GM12875 (cell line): ENCODE measurements around the gene SCN3B.
"Not testable (repeated sequence)": the region's sequence is repeated elsewhere in the genome, so short reads cannot be mapped to it uniquely, and the experiment has no call there.

ENCODE experiments used
- H3K4me3 ChIP-seq: one replicate; pipeline ENCODE4 v1.5.1; 2011; ENCODE audit warnings: low read depth, low read length, control low read depth
- TF ChIP-seq, protein P1 (sequence below): IDR thresholded peaks from 2 replicates; pipeline ENCODE4 v1.5.1; 2011; ENCODE audit warnings: low read depth, mild to moderate bottlenecking, control low read depth, inconsistent platforms, low read length, moderate library complexity, borderline replicate concordance; ENCODE audit not compliant: insufficient read depth

SCN3B gene

DNA sequence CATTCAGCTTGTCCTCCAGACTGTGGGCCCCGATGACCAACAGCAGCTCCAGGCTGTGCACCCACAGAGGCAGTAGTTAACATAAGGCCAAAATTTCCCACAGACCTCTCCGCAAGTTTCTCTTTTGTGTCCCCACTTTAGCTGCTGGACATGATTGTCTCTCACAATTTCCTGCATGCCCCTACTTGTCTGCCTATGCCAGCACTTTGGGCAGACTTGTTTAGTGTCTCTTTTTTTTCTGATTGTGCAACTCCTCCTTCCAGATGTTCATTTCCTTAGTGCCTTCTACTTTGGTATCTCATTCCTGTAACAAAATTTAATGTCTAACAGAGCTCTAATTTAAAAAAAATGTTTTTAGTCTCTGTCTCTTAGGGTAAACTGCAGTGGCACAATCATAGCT lies 23.8 kb upstream of the SCN3B start:
- TF ChIP-seq, protein P1, sequence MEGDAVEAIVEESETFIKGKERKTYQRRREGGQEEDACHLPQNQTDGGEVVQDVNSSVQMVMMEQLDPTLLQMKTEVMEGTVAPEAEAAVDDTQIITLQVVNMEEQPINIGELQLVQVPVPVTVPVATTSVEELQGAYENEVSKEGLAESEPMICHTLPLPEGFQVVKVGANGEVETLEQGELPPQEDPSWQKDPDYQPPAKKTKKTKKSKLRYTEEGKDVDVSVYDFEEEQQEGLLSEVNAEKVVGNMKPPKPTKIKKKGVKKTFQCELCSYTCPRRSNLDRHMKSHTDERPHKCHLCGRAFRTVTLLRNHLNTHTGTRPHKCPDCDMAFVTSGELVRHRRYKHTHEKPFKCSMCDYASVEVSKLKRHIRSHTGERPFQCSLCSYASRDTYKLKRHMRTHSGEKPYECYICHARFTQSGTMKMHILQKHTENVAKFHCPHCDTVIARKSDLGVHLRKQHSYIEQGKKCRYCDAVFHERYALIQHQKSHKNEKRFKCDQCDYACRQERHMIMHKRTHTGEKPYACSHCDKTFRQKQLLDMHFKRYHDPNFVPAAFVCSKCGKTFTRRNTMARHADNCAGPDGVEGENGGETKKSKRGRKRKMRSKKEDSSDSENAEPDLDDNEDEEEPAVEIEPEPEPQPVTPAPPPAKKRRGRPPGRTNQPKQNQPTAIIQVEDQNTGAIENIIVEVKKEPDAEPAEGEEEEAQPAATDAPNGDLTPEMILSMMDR = no peak
- H3K4me3 ChIP-seq = no peak overlapping the region

DNA sequence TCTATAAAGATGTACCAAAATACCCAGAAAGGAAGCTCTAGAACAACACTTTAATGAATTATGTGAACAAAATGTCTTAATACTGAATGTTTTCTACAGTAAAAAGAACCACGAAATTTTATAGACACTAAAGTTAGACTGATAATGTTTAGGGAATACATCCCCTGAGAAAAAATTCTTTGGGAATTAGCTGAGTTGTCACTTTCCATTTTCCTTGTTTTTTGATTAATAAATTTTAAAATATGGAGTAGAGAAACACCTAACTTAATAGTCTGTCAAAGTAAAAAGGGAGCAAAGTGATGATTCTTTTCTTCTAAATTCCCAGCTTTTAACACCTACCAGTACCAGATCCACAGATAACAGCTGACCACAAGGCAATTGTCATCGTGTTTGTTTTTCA lies 23.1 kb upstream of the SCN3B start:
- TF ChIP-seq, protein P1 = no peak
- H3K4me3 ChIP-seq = no peak overlapping the region

DNA sequence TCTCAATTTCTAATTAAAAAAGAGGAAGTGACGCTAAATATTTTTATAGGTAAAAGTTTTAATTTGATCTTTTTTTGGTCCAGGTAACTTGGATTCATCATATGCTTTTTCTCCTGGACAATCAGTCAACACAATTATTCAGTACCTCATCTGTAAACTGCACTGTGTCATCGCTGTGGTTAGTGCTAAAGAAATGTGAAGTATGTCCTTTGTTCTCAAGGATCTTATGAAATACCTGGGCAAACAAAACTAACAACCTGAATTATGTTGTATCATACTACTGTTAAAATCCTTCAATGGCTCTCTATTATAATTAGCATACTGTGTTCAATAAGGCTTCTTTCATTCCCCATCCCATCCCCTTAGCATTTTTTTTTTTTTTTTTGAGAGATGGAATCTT lies 19.9 kb upstream of the SCN3B start:
- TF ChIP-seq, protein P1 = no peak
- no peak overlapping the region for H3K4me3 ChIP-seq

DNA sequence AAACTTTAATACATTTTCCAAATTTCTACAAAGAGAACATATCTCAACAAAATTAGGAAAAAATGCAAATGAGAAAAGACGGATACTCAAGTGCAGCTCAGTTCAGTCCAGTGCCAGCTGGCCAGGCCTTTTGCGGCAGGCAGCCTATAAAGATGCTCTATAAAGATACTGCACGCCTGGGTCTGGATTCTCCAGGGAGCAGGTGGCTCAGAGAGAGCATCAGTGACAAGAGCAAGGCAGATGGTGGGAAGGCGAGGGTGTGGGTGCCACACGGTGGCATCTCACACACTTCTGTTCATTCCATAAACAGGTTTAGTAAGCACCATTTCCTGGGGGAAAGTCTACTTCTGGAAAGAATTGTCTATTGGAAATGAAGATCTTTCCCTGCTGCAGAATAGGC lies 18.1 kb upstream of the SCN3B start:
- no peak overlapping the region for H3K4me3 ChIP-seq
- TF ChIP-seq, protein P1 = no peak

DNA sequence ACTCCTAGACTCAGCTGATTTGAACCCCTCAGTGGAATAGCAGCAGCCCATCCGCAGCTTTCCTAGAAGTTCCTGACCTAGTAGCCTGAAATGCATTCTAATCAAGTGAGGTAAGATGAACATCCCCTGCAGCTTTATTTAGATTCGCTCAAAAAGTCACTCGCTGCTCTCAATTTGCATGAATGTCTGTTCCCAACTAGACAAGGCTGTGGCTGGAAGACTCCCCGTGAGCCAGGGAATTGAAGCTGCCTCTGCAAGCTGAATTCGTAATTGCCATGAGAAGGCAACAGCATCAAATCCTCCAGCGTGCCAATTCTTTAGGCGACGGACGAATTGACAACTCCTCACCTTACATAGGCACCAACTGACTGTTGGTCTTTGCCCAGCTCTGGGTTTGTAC lies 17.1 kb upstream of the SCN3B start:
- TF ChIP-seq, protein P1 = no peak
- no peak overlapping the region for H3K4me3 ChIP-seq

DNA sequence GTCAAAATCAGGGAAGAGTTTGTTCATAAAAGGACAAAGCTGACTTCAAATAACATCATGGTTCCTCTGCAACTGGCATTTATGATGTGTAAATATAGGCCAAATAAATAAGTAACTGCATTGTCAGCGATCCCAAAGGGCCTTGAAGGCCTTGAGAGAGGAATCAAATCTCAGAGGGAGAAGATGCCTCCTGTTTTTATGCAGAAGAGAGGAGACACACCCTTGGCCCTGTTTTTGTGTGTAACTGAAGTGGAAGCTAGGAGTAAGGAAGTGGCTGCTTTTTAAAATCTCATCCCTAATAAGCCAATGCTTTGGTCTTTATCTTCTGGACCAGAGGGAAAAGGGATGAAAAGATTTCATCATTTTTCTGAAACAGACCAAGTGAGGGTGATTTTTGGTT lies 15.7 kb upstream of the SCN3B start:
- TF ChIP-seq, protein P1 = no peak
- no peak overlapping the region for H3K4me3 ChIP-seq

DNA sequence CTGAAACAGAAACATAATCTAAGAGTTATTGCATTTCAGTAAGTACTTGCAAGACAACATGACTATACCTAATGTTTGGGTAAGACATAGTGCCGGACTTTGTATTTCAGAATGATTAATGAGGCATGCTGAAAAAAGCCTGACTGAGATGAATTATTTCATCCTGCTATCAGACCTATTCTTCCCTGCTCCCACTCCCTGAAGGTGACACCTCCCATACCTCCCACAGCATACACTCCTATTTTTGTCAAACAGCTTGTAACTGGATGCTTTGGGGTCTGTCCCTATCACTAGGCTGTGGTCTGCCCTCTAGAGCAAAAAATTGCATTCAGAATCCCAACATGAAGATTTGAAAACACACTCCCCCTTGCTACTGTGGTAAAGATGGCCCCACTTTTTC lies 10.9 kb upstream of the SCN3B start:
- TF ChIP-seq, protein P1 = no peak

DNA sequence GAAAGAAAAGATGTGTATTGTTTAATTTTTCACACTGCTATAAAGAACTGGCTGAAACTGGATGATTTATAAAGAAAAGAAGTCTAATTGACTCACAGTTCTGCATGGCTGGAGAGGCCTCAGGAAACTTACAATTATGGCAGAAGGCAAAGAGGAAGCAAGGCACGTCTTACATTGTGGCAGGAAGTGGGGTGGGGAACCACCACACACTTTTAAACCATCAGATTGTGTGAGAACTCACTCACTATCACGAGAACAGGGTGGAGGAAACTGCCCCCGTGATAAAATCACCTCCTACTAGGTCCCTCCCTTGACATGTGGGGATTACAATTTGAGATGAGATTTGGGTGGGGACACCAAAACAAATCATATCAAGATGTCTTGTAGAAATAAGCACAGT lies 5.5 kb upstream of the SCN3B start:
- not testable (repeated sequence) for H3K4me3 ChIP-seq

More for the DNA sequence above, 10.9 kb upstream of the SCN3B start:
- no peak overlapping the region for H3K4me3 ChIP-seq
